Renal cortex interstitium (tissue), 11 donors: ENCODE results near the gene FAM181B. TPM values are rescaled to one million over a fixed set of nuclear protein-coding genes. Genes with fewer than 3 reads are reported as not detected.
A peak's percentile ranks its signal among the peaks of the same experiment; 100 is the strongest.
"Not testable (repeated sequence)": the region's sequence is repeated elsewhere in the genome, so short reads cannot be mapped to it uniquely, and the experiment has no call there.

Source experiments
- DNase-seq, 11 donors: peaks; one replicate each; pipeline ENCODE4 v3.0.0-alpha.2; 2013; ENCODE audit warnings: low read depth in 9 of 11, low spot score in 4 of 11; ENCODE audit errors: extremely low read depth in 1 of 11
- polyA plus RNA-seq, 3 donors: library from polyadenylated mRNA; unstranded; fragments of 120-200 nt; gene quantifications; one replicate each; pipeline ENCODE4 v1.2.1, GENCODE V29; 2013; ENCODE audit not compliant: insufficient read length in 3 of 3

FAM181B gene
- polyA plus RNA-seq, 3 donors = 2.6 to 3.8 (median 3.3) TPM

- no peak for DNase-seq
These were observed 29.9 kb downstream of the FAM181B start for GRCh38 chr11:82703796-82704195.

- no peak for DNase-seq
These were observed 30.4 kb downstream of the FAM181B start for GRCh38 chr11:82703226-82703625.

- peak in 10 of 11 donors; percentile 16 to 68 (median 42) for DNase-seq
These were observed 31.7 kb downstream of the FAM181B start for GRCh38 chr11:82701847-82702520.

GRCh38 chr11:82698576-82699352 lies 34.9 kb downstream of the FAM181B start:
- DNase-seq = no peak

GRCh38 chr11:82692981-82693380 lies 40.7 kb downstream of the FAM181B start:
- no peak for DNase-seq

- DNase-seq = not testable (repeated sequence)
These were observed 44.3 kb downstream of the FAM181B start for GRCh38 chr11:82689347-82689746.

- DNase-seq = no peak
These were observed 47.5 kb downstream of the FAM181B start for GRCh38 chr11:82686211-82686610.

- DNase-seq = no peak
These were observed 50.6 kb downstream of the FAM181B start for GRCh38 chr11:82683029-82683428.

GRCh38 chr11:82682003-82682751 lies 51.5 kb downstream of the FAM181B start:
- peak in 9 of 11 donors; percentile 9 to 53 (median 17) for DNase-seq

GRCh38 chr11:82680252-82680651 lies 53.4 kb downstream of the FAM181B start:
- DNase-seq = no peak

Other genes with a start within 250 kb of the FAM181B start
- 100 to 1,000 TPM; 224 to 275 (median 264) TPM for gene PRCP, start 166.6 kb upstream of the FAM181B start, polyA plus RNA-seq
- gene DDIAS, start 167.9 kb upstream of the FAM181B start, polyA plus RNA-seq = 1 to 10 TPM; 5.2 to 9.3 (median 7.2) TPM